Stimulated activated CD4-positive, alpha-beta T cell treated with anti-CD3 and anti-CD28 coated beads, TNF-alpha, amount 100 ng/mL, for 1 hour (primary cell): ENCODE results near the gene EIF2A.
"Not testable (repeated sequence)": the region's sequence is repeated elsewhere in the genome, so short reads cannot be mapped to it uniquely, and the experiment has no call there.

Experiments used
- DNase-seq, 3 donors: peaks; one replicate each; pipeline ENCODE4 v3.0.0-alpha.2; 2020; ENCODE audit warnings: low read depth in 3 of 3, low spot score in 1 of 3

The EIF2A gene

GRCh38 chr3:150600647-150601530, 54.3 kb downstream of the EIF2A start:
- not testable (repeated sequence) for DNase-seq

GRCh38 chr3:150602426-150603152, 56.0 kb downstream of the EIF2A start:
- no peak for DNase-seq

- DNase-seq: peak; percentile 87 to 93 (median 89)
Observed at GRCh38 chr3:150603153-150603979, 56.8 kb downstream of the EIF2A start, which contains the start of gene SELENOT. SELENOT (plus strand) TSS chr3:150603321; CDS start chr3:150603363, 42 bp downstream.

- DNase-seq: no peak
Observed at GRCh38 chr3:150603980-150604319, 57.4 kb downstream of the EIF2A start.

- DNase-seq: no peak
Observed at GRCh38 chr3:150605998-150606641, 59.5 kb downstream of the EIF2A start.

GRCh38 chr3:150607267-150608065, 60.9 kb downstream of the EIF2A start:
- DNase-seq: no peak

- no peak for DNase-seq
Observed at GRCh38 chr3:150609988-150610387, 63.4 kb downstream of the EIF2A start.

GRCh38 chr3:150610785-150611184, 64.2 kb downstream of the EIF2A start:
- no peak for DNase-seq

GRCh38 chr3:150611666-150612065, 65.1 kb downstream of the EIF2A start:
- no peak for DNase-seq

GRCh38 chr3:150612494-150612893, 65.9 kb downstream of the EIF2A start:
- no peak for DNase-seq

GRCh38 chr3:150613034-150613433, 66.4 kb downstream of the EIF2A start:
- no peak for DNase-seq

- DNase-seq: no peak
Observed at GRCh38 chr3:150613709-150614480, 67.3 kb downstream of the EIF2A start.

- DNase-seq: no peak
Observed at GRCh38 chr3:150620002-150620689, 73.6 kb downstream of the EIF2A start.

GRCh38 chr3:150622955-150623354, 76.4 kb downstream of the EIF2A start:
- not testable (repeated sequence) for DNase-seq

- no peak for DNase-seq
Observed at GRCh38 chr3:150623945-150624344, 77.4 kb downstream of the EIF2A start.

- no peak for DNase-seq
Observed at GRCh38 chr3:150626148-150626930, 79.8 kb downstream of the EIF2A start.

GRCh38 chr3:150627557-150627956, 81.0 kb downstream of the EIF2A start:
- no peak for DNase-seq
